GM12892 (cell line): ENCODE data around the gene NRF1.

Source experiments
- POLR2A ChIP-seq: IDR thresholded peaks from 2 replicates; pipeline ENCODE4 v1.6.1; 2011; ENCODE audit warnings: low read depth, low read length, control low read depth
- TAF1 ChIP-seq: IDR thresholded peaks from 2 replicates; pipeline ENCODE4 v1.6.1; 2011; ENCODE audit warnings: low read depth, mild to moderate bottlenecking, control low read depth, low read length, borderline replicate concordance

DNA sequence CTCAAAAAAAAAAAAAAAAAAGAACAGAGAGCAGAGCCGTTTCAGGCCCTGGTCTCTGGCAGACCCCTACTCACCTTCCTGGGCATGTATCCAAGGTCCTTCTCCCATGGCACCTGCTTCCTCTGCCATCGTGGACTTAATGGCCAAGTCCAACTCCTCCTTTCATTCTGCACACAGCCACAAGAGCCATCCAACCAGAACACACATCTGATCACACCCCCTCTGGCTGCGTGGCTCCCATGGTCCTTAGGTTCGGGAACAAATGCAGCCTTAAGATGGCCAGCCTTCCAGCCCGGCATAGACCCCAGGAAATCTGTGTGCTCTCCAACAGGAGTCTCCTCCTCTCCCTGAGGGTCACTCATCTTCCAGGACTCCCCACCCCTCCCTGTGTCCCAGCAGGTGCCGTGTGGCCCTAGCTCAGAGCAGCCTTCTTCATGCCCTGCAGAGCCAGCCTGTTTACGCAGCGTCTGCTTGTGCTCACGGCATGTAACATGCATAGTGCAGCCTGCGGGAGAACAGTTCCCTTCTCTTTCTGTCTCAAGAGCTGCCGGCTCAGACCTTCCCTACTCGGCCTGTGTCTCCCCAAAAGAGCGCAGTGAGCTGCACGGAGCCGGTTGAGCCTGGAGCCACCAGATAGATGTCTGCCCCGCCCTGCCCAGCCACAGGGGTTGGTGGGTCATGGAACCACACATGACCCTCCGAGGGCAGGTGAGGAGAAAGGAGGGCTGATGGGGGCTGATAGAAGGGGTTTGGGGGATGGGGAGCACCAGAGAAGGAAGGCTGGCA, 157.3 kb downstream of the NRF1 start:
- TF ChIP-seq TAF1 (no peak), POLR2A (no peak)
